Cardiac fibroblast (primary cell): ENCODE results near the gene TCF23.
A peak's percentile ranks its signal among the peaks of the same experiment; 100 is the strongest.

Experiments
- DNase-seq, 2 donors: peaks; one replicate each; pipeline versions ENCODE4 v3.0.0 to v3.0.0-alpha.2; 2010; ENCODE audit warnings: low read depth in 2 of 2
- H3K4me3 ChIP-seq, 2 donors: replicated peaks in 1 of 2; 1 replicate in 1 of 2; 2 replicates in 1 of 2; pipeline ENCODE4 v1.5.1; 2011; ENCODE audit warnings: low read depth in 2 of 2, low read length in 2 of 2, mild to moderate bottlenecking in 2 of 2, moderate library complexity in 1 of 2
- CTCF ChIP-seq: IDR thresholded peaks from one replicate; pipeline ENCODE4 v1.5.1; 2011; ENCODE audit warnings: low read depth, mild to moderate bottlenecking, low read length, inconsistent platforms

TCF23 gene

DNA sequence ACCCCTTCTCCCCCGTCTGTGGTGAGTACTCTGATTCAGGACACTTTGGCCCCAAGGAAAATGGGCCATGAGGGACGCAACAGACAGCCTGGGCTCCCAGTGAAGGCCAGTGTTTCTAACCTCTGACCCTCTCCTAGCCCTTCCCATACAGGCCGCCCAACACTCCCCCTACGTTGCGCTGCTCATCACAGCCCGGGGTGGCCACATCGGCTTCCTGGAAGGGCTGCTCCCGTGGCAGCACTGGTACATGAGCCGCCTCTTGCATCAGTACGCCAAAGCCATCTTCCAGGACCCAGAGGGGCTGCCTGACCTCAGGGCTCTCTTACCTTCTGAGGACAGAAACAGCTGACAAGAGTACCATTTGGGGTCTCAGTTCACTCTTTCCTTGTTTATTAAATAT, 18.4 kb upstream of the TCF23 start:
- no peak for DNase-seq
- no peak overlapping the region for H3K4me3 ChIP-seq
- no peak for TF ChIP-seq CTCF

DNA sequence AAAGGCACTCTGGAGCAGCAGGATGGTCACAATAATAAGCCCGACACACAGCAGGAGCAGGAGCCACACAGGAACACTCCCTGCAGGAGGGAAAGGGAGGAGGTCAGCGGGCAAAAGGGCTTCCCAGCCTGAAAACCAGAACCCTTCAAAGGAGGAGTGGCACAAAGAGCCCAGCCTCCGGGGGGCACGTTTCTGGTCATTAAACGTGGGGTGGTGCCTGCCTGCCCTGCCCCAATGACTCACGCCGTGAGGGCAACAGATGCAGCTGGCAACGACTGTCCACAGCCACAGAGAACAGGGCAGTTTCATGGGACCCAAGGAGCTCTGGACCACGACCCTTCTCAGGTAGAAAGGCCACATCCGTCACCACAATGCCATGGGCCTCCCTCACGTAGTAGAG, 17.4 kb upstream of the TCF23 start:
- TF ChIP-seq CTCF: no peak
- no peak overlapping the region for H3K4me3 ChIP-seq
- no peak for DNase-seq

- peak overlapping the region; percentile 68 to 93 for H3K4me3 ChIP-seq
- no peak for DNase-seq
- TF ChIP-seq CTCF: no peak
Observed at GRCh38 chr2:27133195-27133875, 15.5 kb upstream of the TCF23 start.

DNA sequence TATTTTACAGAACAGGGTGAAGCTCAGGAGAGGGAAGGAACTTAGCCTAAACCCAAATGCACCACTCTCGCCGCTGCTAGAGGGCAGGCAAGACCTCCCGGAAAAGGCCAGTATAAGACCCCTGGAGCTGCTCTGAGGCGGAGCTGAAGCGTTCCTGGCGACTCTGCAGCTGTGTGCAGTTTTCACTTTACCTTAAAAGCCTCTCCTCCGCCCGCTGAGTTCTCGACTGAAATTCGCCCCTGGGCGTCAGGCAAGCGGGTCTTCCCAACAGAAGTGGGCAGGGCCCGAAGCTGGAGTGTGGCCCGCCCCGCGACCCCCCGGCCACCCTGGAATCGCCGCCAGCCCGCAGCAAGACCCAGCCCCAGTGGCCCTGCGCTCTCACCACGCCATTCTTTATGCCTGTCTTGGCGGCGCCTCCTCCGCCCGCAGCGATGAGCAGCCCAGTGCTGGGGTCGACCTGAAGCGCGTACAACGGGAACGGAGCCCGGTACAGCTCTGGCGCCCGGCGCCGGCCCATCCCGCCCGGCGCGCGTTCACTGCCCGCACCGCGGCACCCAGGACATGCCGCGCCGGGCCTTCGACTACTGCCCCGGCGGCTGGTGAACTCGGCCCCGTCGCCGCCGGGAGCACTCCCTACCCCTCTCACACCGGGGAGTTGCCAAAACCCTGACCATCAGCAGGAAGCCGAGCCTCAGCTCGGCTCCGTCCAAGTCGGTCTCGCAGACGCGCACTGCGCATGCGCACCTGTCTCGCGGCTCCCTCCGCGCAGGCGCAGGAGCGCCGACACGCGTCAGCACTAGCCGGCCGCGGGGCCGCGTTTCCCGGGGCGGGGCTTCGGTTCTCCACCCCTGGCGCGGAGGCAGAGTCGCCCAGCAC, 14.7 kb upstream of the TCF23 start, which contains the start of gene PREB:
Gene PREB (minus strand): TSS at position 732 of the 876 bp plus-strand sequence. CDS start 215 bp downstream, at position 517.
- peak within 1 kb of the TSS; percentile 68 to 93 for H3K4me3 ChIP-seq
- TF ChIP-seq CTCF: peak; percentile 36
- peak; percentile 93 to 97 for DNase-seq

DNA sequence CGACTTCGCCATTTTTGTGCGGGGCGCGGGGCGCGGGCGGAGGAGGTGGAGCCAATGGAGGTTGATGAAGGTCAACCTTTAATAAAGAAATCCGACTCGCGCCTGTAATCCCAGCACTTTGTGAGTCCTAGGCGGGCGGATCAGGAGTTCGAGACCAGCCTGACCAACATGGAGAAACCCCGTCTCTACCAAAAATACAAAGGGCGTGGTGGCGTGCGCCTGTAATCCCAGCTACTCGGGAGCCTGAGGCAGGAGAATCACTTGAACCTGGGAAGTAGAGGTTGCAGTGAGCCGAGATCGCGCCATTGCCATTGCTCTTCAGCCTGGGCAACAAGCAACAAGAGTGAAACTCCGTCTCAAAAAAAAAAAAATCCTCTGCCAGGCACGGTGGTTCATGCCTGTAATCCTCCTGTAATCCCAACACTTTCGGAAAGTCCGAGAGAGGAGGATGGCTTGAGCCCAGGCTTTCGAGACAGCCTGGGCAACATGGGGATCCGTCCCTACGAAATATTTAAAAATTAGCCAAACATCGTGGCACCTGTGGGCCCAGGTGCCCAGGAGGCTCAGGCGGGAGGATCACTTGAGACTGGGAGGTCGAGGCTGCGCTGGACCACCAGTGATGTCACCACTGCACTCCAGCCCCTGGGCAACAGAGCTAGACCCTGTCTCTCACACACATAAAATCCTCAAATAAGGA, 13.9 kb upstream of the TCF23 start:
- DNase-seq: no peak
- no peak for TF ChIP-seq CTCF
- peak overlapping the region in 1 of 2 donors; percentile 21 for H3K4me3 ChIP-seq

GRCh38 chr2:27135478-27135955, 13.3 kb upstream of the TCF23 start:
- no peak overlapping the region for H3K4me3 ChIP-seq
- no peak for DNase-seq
- no peak for TF ChIP-seq CTCF
